ENCODE results near the gene HS3ST6. TPM values are rescaled to one million over a fixed set of nuclear protein-coding genes. Genes with fewer than 3 reads are reported as not detected.

Gene HS3ST6
- total and polyA plus RNA-seq, 9 of the 15 experiments (the other 6 are each of a cell fraction or from before 2014, with no cell fraction given) = not detected

DNA sequence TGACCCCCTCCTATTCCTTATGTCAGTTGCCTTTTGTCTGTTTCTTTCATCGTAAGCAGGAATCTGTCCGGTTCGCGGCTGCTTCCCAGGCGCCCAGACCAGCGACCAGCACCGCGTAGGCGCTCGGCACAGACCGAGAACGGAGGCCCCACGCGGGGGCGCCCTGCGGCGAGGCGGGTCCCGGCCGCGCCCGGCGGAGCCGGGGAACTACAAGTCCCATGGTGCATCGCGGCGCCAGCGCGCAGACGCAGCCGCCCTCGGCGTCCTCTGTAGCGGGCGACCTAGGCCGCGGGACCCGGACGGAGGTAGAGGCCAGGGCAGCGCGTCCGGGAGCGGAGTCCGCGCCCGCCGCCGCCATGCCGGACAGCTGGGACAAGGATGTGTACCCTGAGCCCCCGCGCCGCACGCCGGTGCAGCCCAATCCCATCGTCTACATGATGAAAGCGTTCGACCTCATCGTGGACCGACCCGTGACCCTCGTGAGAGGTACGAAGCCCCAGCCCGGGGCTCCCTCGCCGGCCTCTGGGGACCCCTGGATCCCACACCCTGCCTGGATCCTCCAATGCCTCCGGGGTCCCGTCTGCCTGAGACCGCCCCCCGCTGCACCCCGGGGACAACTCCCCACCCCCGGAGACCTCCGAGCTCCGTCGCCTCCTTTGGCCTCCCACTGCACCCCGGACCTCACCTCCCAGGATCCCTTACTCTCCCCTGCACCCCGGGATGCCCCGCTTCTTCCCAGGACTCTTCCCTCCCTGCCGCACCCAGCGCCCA lies 41.2 kb upstream of the HS3ST6 start, which contains the start of gene NDUFB10 (continued):
- TF ChIP-seq, protein P1, sequence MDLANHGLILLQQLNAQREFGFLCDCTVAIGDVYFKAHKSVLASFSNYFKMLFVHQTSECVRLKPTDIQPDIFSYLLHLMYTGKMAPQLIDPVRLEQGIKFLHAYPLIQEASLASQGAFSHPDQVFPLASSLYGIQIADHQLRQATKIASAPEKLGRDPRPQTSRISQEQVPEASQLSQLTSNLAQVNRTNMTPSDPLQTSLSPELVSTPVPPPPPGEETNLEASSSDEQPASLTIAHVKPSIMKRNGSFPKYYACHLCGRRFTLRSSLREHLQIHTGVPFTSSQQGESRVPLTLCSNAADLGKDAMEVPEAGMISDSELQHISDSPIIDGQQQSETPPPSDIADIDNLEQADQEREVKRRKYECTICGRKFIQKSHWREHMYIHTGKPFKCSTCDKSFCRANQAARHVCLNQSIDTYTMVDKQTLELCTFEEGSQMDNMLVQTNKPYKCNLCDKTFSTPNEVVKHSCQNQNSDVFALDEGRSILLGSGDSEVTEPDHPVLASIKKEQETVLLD (IDR thresholded peaks at IDR 0.05) = no peak
- TF ChIP-seq ZNF12 (CRISPR knock-in tag; IDR thresholded peaks at IDR 0.05) (peak; percentile 89), CTBP1 (IDR thresholded peaks at IDR 0.05; ENCODE audit: borderline replicate concordance) (peak; percentile 84), YY1 (IDR thresholded peaks at IDR 0.05; ENCODE audit: borderline replicate concordance in 1 of 3, control insufficient read depth in 1 of 3, extremely low read depth in 1 of 3, insufficient read depth in 3 of 3, insufficient read length in 1 of 3, insufficient replicate concordance in 2 of 3, low read depth in 1 of 3, low read length in 2 of 3) (peak; percentile 23 to 81 (median 78)), THRB (CRISPR knock-in tag; conservative IDR thresholded peaks at IDR 0.05) (no peak), CAMTA2 (CRISPR knock-in tag; conservative IDR thresholded peaks at IDR 0.05) (no peak), DACH1 (IDR thresholded peaks at IDR 0.05; ENCODE audit: partially characterized antibody) (peak; percentile 15), TBL1XR1 (IDR thresholded peaks at IDR 0.05; ENCODE audit: low read length in 2 of 2) (peak in 1 of 2 experiments; percentile 7; a peak in 1 of 4 replicates)
- TF ChIP-seq, protein P2, sequence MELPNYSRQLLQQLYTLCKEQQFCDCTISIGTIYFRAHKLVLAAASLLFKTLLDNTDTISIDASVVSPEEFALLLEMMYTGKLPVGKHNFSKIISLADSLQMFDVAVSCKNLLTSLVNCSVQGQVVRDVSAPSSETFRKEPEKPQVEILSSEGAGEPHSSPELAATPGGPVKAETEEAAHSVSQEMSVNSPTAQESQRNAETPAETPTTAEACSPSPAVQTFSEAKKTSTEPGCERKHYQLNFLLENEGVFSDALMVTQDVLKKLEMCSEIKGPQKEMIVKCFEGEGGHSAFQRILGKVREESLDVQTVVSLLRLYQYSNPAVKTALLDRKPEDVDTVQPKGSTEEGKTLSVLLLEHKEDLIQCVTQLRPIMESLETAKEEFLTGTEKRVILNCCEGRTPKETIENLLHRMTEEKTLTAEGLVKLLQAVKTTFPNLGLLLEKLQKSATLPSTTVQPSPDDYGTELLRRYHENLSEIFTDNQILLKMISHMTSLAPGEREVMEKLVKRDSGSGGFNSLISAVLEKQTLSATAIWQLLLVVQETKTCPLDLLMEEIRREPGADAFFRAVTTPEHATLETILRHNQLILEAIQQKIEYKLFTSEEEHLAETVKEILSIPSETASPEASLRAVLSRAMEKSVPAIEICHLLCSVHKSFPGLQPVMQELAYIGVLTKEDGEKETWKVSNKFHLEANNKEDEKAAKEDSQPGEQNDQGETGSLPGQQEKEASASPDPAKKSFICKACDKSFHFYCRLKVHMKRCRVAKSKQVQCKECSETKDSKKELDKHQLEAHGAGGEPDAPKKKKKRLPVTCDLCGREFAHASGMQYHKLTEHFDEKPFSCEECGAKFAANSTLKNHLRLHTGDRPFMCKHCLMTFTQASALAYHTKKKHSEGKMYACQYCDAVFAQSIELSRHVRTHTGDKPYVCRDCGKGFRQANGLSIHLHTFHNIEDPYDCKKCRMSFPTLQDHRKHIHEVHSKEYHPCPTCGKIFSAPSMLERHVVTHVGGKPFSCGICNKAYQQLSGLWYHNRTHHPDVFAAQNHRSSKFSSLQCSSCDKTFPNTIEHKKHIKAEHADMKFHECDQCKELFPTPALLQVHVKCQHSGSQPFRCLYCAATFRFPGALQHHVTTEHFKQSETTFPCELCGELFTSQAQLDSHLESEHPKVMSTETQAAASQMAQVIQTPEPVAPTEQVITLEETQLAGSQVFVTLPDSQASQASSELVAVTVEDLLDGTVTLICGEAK (IDR thresholded peaks at IDR 0.05) = no peak
- TF ChIP-seq, protein P2 (CRISPR knock-in tag; IDR thresholded peaks at IDR 0.05) = no peak
